Epithelial cell of esophagus (primary cell): ENCODE data around the gene B3GALT5.
"Not testable (repeated sequence)": the region's sequence is repeated elsewhere in the genome, so short reads cannot be mapped to it uniquely, and the experiment has no call there.

Source experiments
- DNase-seq: peaks from one replicate; pipeline ENCODE4 v3.0.0; 2010; ENCODE audit warnings: low read depth
- H3K4me3 ChIP-seq: 2 replicates; pipeline ENCODE4 v1.5.1; 2011; ENCODE audit warnings: mild to moderate bottlenecking, low read length, control low read depth
- CTCF ChIP-seq: IDR thresholded peaks from 2 replicates; pipeline ENCODE4 v1.5.1; 2011; ENCODE audit warnings: low read depth, mild to moderate bottlenecking, low read length, control low read depth, inconsistent platforms; ENCODE audit not compliant: insufficient read depth; ENCODE audit errors: missing control alignments

Gene B3GALT5

GRCh38 chr21:39579734-39580332 lies 32.9 kb upstream of the B3GALT5 start:
- H3K4me3 ChIP-seq = no peak overlapping the region
- DNase-seq = no peak

GRCh38 chr21:39580744-39581143 lies 32.0 kb upstream of the B3GALT5 start:
- no peak overlapping the region for H3K4me3 ChIP-seq
- no peak for TF ChIP-seq CTCF
- DNase-seq = no peak

More at GRCh38 chr21:39579734-39580332, 32.9 kb upstream of the B3GALT5 start:
- TF ChIP-seq CTCF = no peak

GRCh38 chr21:39581414-39581813 lies 31.3 kb upstream of the B3GALT5 start:
- no peak for DNase-seq
- no peak overlapping the region for H3K4me3 ChIP-seq
- TF ChIP-seq CTCF = no peak

GRCh38 chr21:39582749-39583148 lies 30.0 kb upstream of the B3GALT5 start:
- TF ChIP-seq CTCF = no peak
- no peak overlapping the region for H3K4me3 ChIP-seq

GRCh38 chr21:39583586-39583985 lies 29.2 kb upstream of the B3GALT5 start:
- not testable (repeated sequence) for DNase-seq, H3K4me3 ChIP-seq

More at GRCh38 chr21:39582749-39583148, 30.0 kb upstream of the B3GALT5 start:
- DNase-seq = no peak

GRCh38 chr21:39587376-39587775 lies 25.4 kb upstream of the B3GALT5 start:
- H3K4me3 ChIP-seq = no peak overlapping the region
- no peak for DNase-seq
- TF ChIP-seq CTCF = no peak

- no peak overlapping the region for H3K4me3 ChIP-seq
- no peak for TF ChIP-seq CTCF
- DNase-seq = no peak
Observed at GRCh38 chr21:39588884-39589283, 23.9 kb upstream of the B3GALT5 start.
